Measurements from ENCODE around the gene CCDC33. TPM values are rescaled to one million over a fixed set of nuclear protein-coding genes. Genes with fewer than 3 reads are reported as not detected.

The CCDC33 gene
- total RNA-seq, 1 donor: 0.09 TPM

DNA sequence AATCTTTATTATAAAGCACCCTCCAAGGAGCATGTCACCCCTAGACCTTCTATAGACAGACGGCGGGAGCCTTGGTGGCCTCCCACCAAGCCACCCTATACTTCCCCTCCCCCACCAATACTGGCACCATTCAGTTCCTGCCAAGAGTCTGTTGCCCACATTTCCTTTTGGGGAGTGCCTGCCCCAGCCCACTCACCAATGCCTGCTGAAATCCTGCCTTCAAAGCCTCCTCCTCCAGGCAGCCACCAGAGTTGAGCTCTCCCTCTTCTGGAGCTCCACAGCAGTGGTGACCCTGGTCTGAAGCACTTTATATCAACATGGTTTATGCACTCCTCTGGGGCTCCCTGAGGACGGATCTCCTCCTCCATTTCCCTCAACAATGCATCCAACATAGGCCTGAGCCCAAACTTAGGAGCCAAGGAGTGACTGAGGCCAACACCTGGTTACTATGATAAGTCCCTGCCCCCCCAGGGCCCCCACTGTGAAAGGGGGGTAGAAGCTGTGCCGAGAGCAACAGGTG lies 8.8 kb downstream of the CCDC33 start:
- H3K4me3 ChIP-seq (ENCODE audit: low read depth, low read length): no peak overlapping the region
- DNase-seq (ENCODE audit: low read depth): no peak

DNA sequence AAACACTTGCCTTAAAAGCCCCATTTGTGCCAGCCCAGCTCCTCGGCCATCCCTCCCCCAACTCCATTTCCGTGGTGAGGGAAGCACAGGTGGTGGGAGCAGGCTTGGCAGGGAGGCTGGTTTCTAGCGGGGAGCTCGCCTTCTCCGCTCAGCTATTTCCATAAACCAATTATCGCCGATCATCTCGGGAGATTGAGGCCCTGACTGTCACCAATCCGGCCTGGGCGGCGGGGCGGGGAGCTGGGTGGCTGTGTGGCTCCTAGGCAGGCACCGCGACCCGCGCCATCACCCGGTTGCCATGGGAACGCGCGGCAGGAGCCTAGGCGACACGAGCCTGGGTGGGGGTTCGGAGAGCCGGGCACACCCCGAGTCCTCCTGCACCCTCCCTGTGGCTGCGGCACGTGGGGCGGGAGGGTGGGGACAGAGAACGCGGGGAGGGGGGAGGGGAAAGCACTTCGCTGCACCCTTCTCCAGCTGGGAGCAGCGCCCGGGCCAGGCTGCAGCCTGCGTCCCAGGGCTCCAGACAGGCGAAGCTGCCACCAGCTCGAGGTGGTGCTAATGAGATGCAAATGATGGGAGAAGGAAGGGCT lies 9.3 kb downstream of the CCDC33 start:
- TF ChIP-seq, protein P1, sequence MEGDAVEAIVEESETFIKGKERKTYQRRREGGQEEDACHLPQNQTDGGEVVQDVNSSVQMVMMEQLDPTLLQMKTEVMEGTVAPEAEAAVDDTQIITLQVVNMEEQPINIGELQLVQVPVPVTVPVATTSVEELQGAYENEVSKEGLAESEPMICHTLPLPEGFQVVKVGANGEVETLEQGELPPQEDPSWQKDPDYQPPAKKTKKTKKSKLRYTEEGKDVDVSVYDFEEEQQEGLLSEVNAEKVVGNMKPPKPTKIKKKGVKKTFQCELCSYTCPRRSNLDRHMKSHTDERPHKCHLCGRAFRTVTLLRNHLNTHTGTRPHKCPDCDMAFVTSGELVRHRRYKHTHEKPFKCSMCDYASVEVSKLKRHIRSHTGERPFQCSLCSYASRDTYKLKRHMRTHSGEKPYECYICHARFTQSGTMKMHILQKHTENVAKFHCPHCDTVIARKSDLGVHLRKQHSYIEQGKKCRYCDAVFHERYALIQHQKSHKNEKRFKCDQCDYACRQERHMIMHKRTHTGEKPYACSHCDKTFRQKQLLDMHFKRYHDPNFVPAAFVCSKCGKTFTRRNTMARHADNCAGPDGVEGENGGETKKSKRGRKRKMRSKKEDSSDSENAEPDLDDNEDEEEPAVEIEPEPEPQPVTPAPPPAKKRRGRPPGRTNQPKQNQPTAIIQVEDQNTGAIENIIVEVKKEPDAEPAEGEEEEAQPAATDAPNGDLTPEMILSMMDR (IDR thresholded peaks at IDR 0.05; ENCODE audit: insufficient read depth, low read length): no peak
- no peak for DNase-seq (ENCODE audit: low read depth)
- H3K4me3 ChIP-seq (ENCODE audit: low read depth, low read length): no peak overlapping the region

More for the DNA sequence above, 8.8 kb downstream of the CCDC33 start:
- TF ChIP-seq, protein P1 (IDR thresholded peaks at IDR 0.05; ENCODE audit: insufficient read depth, low read length): no peak

DNA sequence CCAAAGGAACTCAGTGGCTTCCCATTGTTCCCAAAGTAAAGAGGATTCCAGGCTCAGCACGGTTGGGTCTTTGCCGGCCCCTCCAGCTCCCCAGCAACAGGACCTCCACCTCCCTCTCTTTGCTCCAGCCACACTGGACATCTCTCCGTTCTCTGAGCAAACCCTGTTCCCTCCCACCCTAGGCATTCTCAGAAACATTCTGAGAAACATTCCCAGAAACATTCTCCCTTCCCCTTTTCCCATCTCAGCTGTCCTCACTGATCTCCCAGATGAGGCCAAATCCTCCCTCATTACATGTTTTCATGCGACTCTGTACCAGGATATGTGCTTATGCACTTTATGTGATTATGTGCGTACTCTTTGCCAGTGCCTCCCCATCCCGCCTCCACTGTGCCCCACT lies 14.1 kb downstream of the CCDC33 start:
- H3K4me3 ChIP-seq (ENCODE audit: low read depth, low read length): no peak overlapping the region
- no peak for DNase-seq (ENCODE audit: low read depth)
- TF ChIP-seq, protein P1 (IDR thresholded peaks at IDR 0.05; ENCODE audit: insufficient read depth, low read length): no peak

DNA sequence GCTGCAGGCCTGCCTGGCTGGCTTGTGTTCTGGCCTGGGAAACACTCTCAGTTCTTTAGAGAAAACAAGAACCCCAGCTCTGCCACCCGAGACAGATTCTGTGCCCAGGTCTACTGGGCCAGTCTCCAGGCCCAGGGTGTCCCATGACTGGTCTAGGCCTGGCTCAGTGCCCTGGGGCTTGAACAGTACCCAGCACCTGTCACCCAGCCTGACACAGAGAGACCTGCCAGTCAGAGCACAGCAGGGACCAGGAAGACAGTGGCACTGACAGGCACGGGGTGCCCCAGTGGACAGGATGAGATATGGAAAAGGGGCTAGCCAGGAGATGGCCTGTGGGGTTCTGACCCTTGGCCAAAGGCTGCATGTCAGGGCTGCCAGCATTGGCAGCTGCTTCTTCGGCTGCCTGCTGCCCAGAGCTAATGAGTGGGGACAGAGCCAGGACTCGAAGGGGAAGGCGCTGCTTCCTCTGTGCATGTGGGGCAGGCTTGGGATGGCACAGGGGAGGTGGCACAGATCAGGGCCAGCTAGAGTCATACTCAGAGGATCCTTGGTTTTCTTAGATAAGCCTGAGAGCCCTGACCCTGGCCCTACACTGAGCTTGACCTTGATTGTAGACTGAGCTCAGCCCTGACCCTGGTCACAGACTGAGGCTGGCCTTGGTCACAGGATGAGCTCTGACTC lies 15.1 kb downstream of the CCDC33 start:
- no peak overlapping the region for H3K4me3 ChIP-seq (ENCODE audit: low read depth, low read length)
- TF ChIP-seq, protein P1 (IDR thresholded peaks at IDR 0.05; ENCODE audit: insufficient read depth, low read length): no peak
- DNase-seq (ENCODE audit: low read depth): no peak

DNA sequence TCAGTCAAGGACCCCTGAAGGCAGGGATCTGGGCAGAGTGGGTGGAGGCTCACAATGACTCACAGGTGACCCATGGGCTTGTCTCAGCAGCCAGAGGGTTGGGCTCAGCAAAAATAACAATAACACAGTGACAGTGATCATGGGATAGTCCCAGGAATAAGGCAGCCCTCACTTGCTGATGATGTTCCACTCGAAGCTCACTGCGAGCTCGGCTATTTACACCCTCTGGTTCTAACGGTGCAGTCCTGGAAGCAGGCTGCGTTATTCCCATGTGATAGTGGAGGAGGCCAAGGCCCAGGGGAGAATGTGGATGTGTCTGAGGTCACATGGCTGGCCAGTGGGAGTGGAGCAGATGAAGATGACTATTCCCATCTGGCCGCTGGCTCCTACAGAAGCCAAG lies 16.2 kb downstream of the CCDC33 start:
- H3K4me3 ChIP-seq (ENCODE audit: low read depth, low read length): no peak overlapping the region
- TF ChIP-seq, protein P1 (IDR thresholded peaks at IDR 0.05; ENCODE audit: insufficient read depth, low read length): no peak
- DNase-seq (ENCODE audit: low read depth): peak; percentile 46

DNA sequence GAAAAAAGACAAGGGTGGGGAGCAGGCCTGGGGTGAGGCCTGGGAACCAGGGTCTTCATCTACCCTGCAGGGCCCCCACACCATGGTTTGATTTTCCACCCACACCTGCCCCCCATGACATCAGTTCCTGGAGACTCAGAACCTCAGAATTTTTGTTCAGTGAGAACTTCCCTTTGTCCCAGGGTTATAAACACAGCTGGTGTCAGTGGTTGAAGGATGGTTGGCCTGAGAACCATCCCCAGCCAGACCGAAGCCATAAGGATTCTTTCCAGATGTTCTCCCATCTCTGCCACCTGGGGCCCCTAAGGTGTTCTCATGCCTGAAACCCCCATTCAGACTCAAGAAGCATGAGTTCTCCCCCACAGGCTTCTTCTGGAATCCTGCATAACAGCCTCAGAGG lies 16.6 kb downstream of the CCDC33 start:
- no peak overlapping the region for H3K4me3 ChIP-seq (ENCODE audit: low read depth, low read length)
- DNase-seq (ENCODE audit: low read depth): no peak
- TF ChIP-seq, protein P1 (IDR thresholded peaks at IDR 0.05; ENCODE audit: insufficient read depth, low read length): no peak
